OCI-M2 (cell line): ENCODE data around the gene CCNK.
A peak's percentile ranks its signal among the peaks of the same experiment; 100 is the strongest.

Source experiments
- DNase-seq: peaks from one replicate; lab custom pipeline; 2025; ENCODE audit not compliant: unreplicated experiment; lab: John Stamatoyannopoulos, UW

The CCNK gene

DNA sequence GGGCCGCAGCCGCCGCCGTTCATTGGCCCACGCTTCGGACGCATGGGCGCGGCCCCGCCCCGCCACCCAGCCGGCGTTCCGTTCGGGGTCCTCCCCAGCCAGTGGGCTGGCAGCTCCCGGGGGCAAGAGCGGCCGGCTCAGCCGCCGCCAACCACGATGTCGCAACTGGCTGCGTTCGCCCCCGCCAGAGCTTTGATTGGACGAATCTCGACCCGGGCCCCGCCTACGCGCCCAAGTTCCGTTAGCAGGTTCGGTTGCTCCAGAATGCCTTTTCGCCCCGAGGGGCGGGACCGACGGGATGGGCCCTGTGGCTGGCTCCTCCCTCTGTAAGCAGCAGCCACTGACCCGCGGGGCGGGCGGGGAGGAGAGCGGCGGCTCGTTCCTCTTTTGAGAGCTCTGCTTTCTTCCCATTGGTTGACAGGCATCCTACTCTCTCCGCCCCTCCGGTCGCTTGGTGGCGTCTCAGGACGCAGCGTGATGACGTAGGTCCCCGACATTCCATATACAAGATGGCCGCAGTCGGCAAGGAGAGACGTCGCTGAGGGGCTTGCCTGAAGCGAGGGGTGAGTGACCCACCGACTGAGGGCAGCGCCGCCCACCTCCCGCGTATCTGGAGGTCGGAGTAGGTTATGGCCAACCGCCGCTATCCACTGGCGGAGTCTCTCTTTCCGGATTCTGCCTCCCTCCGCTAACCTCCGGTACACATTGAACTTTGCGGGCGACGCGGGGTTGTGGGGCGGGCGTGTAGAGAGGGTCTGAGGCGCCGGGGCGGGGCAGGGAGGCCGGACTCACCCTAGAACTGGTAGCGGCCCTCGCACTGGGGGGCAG, at the start of gene CCNK:
TSS of gene CCNK (plus strand) at position 493 of the 828 bp plus-strand sequence. CDS start 11,269 bp downstream, outside the sequence.
- peak; percentile 98 for DNase-seq

DNA sequence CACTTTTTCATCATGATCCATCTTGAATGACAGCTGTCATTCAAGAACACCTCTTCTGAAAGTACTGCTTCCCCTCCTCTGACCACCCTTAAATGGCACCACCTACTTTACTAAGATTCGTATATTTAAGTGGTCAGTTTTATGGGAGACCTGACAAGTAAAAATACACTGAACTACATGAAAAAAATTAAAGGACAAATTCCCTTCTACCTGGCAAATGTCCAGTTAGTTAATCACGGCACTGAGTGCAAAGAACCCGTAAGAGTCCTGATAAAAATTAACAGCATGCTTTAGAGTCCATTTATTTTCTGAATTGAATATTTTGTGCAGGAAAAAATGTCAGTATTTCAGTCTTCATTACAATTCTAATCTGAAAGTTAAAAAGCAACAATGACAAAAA, 49.2 kb upstream of the CCNK start:
- no peak for DNase-seq

DNA sequence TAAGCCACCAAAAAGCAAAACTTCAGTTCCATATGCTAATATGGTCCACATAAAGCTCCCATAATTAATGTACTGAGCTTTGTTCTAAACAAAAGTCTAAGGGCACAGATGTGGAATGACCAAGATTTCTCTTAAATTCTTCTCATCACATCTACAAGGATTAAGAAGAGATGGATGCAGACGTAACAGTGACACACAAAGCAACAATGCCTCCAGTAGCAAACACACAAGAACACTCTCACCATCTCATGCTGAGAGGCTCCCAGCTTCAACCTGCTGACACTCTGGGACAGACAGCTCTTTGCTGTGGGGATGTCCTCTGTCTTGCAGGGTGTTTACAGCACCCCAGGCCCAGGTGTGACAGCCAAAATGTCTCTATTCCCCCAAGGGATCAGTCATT, 48.7 kb upstream of the CCNK start:
- no peak for DNase-seq

DNA sequence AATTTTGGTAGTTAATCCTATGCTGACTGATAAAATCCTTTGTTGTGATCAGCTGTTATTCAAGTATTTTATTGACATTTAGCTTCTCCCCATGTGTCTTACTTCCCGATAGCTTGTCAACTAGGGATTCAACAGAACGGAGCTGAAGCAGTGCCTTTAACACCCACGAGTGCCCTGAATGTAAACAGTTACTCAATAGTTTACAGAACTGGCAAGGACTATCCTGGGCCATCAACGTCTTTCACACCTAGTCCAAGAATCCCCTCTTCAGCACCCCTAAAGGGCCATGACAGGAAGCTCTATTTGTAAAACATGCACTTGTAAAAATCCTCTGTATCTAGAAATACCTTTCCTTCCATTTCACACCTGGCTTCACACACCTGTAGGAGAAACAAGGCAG, 45.9 kb upstream of the CCNK start:
- no peak for DNase-seq

DNA sequence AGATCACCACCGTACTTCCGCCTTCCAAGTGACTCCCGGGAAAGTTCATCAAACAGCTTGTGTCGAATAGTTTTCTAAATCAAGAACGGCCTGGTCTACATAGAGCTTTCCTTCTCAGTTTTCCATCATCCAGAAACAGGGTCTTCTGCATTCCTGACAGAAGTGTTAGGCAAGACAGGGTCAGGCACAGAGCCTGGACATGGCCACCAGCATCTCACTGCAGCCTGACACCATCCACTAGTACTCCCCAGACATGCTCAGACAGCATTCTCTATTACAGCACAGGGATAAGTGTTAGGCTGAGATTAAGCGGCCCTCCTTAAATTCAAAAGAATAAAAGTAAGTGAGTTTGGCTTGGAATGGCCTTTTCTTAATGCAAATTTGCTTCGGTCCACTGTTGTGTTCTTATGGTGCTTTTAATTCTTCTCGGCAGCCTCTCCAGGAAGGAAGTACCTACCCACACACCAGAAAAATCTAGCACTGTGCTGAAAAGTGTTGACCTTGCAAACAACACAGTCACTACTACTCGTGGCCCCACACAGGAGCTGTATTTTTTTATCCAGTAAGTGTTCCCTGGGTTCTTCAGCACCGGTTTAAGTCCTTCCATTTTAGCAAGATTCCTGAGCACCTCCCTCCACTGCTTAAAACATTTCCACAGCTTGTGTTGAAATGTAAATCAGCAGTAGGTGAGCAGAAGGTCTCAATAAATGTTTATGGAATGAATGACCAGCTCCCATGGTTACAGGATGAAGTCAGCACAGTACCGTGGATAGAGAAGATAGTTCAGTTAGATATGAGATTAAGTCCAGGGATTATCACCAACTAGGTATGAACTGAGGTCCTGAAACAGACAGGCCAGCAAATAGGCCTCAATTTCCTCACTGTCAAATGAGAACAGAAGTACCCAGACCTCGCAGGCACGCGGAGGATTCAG, 44.7 kb upstream of the CCNK start:
- DNase-seq: no peak

DNA sequence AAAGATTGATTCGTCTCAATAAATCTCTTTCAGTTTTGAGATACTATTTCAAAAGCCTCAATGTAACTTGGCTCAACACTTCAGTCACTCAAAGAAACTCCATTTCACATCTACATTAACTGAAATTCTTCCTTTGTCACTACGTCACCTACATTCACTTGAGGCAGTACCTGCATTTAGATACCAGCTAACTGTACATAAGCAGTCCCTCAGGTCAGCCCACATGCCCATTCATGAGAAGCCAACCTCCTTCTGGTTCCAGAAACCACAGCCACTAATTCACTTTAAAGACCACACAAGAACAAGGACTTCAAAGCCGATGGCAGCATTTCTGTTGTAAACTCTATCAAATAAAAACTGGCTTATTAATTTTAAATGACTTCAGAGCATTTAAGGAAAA, 43.5 kb upstream of the CCNK start:
- no peak for DNase-seq

DNA sequence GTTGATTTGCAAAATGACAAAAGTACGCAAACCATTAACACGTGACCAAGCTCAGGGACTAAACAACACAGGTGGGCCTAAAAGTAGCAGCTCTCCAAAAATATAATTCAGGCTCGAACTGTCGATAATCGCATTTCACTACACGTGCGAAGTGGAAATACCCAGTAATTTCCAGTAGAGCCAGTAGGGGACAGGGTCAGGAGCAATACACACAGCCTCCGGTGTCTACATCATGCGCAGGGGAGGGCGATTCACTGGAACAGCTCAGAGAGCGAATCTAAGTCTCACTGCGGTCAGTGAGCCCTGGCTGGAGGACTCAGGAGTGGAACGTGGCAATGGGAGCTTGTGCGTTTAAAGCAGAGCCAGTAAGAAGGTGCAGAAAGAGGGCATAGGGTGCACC, 40.9 kb upstream of the CCNK start:
- no peak for DNase-seq

DNA sequence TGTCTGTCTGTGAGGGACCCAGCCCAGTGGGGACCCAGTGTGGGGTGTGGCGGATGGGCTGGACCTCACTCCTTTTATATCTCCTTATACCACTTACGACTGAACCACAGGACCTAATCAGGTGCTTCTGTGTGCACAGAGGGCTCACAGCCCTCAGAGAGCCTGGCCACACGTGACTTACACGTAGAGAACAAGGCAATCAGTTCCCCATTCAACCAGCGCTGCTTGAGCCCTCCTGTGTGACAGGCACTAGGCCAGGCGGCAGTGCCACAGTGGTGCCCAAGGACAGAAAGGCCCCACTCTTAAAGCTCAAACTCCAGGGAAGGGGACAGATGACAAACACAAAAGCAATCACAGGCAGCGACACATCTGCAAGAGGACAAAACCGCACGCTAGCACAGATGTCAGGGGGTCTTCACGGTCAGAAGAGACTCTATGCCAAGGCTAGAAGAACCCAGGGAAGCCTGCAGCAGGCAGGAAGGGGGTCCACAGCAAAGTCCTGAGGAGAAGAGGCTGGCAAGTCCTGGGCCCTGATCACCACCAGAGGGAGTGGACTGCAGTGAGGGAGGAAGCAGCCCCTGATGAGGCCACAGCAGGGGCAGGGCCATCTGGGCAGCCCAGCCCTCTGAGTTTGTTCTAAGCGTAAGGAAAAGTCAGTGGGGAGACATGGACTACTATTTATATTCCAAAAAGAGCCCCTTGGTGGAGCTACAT, 39.9 kb upstream of the CCNK start:
- no peak for DNase-seq

DNA sequence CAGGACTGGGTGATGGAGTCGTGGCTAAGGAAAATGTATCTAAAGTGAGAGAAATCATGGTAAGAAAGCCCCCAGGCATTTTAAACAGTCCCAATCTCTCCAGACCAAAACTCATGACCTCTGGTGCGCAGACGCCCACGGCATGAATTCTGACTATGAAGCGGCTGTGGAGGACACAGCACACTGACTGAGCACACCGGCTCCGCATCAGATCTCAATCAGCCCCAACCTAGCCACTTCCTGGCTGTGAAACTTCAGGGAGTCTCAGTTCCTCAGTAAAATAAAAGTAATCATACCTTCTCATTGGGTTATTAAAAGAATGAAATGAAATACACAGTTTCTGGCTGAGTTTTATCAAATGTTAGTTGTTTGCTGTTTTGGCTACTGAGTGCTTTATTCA, 39.3 kb upstream of the CCNK start:
- no peak for DNase-seq

DNA sequence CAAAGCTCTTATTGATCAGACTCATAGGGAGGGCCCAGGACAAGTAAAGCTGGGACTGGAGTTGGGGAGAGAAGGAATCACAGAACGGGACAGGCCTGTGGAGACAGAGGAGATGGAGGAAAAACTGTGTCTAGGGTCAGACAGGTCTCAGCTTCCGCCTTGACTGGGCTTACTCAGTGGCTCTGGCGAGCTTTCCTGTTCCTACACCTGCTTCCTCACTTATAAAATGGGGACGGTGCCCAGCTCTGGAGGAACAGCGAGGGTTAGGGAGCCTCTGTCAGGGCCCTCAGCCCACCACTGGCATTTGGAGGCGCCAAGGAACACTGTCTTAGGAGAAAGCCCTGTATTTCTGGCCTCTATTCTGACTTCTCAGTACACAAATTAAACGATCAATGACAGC, 35.3 kb upstream of the CCNK start:
- no peak for DNase-seq

DNA sequence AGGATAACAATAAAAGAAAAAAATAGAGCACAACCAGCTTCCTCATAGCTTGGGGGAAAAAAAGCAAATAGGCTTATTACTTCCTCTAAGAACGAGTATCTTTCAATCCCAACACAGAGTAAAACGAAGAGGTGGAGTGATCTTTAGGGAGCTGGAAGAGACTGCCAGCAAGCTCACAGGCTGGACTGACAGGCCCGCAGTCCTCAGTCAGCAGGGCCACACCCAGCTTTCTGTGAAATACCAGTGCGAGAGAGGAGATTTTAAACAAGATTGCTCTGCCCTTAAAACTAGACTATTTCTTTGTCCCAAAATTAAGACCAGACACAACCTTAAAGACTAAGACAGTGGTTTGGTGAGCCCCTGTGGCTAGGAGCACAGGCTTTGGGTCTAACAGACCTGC, 33.5 kb upstream of the CCNK start:
- no peak for DNase-seq

DNA sequence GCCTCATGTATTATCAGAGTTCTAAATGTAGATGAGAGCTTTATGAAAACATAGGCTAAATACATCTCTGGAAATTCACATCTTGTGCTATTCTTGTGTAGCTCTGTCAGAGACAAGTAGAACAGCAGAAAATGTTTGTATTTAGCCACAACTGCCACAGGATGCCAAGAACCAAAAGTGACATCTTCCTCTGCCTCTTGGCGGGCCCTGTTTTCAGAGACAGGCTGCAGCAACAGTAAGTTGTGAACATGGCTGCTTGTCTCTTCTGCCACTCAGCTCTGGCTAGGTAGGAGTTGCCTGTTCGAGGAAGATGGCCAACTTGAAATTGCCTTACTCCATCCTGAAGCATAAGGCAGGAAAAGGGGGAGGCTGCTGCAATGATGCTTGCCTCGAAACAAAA, 30.9 kb upstream of the CCNK start:
- no peak for DNase-seq

DNA sequence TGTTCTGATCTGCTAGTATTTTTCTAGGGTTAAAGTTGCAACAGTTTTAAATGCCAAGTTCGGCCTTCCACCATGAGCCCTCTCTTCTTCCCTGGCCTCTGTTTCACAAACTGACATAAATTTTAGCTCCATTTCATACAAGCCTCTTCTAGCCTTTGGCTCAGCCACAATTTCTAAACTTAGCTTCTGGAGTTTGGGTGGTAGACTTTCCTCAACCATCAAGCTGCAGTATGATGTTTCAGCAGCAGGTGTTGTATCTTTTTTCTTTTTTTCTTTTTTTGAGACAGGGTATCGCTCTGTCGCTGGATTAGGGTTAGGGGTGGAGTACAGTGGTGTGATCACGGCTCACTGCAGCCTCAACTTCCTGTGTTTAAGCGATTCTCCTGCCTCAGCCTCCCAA, 30.0 kb upstream of the CCNK start:
- DNase-seq: no peak

DNA sequence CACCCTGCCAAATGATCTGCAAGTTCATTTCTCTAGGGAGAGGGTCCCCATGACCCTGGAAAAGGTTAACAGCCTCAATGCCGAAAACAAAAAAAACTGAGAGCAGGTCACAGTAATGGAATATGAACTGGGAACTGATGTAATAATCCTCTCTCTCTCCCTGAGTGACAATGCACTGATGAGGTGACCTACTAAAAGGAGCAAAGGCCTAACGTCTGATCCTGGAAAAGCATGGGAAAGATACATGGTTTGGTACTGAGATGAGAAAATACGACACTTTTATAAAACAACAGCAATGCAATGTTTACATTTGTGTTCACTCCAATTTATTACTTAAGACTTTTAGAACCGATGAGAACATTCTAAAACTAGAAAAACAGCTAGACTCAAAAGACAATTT, 28.2 kb upstream of the CCNK start:
- DNase-seq: no peak

DNA sequence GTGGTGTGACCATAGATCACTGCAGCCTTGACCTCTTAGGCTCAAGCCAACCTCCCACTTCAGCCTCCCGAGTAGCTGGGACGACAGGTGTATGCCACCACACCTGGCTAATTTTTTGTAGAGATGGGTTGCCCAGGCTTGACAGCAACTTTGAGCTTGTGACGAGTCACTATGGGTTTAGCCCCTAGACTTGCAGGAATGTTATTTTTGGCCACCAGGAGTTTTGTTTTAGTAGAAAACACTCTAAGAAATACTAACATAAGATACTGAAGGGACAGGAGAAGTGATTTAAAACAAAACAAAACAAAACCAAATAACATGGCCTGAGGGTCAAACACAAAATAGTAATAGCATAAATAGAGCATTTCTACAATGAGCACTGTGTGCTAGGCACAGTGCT, 27.0 kb upstream of the CCNK start:
- DNase-seq: no peak

DNA sequence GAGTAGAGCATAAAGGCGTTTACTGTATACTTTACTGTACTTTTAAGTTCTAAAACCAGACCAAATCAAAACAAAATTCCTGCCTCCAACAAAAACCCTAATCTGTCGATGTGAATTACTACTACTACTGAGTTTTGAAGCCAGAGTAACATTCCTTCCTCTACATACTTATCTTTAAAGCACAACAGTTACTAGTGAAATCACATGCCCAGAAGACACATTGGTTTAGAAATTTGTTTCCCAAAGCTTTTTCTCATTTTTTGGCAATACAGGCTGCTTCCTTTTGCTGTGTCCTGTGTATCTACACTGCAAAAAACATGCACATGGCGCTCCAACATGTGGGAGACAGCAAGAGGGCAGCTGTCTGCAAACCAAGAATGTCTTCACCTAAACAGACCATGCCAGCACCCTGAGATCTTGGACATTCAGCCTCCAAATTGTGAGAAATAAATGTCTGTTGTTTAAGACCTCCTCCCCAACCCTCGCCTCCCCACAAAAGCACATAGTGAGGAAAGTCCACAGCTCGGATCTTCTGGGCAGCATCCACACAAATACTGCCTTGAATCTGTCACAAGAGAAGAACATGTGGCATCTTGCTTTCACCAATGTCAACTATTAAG, 21.6 kb upstream of the CCNK start:
- no peak for DNase-seq

DNA sequence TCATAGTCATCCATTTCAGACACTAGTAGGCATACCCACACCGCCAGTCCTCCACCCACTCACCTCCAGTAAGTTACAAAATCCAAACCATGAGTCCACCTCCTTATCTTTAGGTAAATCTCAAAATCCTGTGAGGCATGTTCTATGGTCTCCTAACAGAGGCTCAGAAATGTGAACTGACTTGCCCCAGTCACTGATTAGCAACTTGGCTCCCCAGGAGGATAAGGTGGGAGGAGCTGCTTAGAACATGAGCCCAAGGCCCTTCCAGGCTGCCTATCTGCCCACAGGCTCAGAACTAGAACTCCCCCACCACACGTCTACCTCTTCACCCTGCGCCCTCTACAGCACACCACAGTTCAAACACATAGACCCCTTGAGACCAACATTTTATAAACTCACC, 20.4 kb upstream of the CCNK start:
- no peak for DNase-seq

DNA sequence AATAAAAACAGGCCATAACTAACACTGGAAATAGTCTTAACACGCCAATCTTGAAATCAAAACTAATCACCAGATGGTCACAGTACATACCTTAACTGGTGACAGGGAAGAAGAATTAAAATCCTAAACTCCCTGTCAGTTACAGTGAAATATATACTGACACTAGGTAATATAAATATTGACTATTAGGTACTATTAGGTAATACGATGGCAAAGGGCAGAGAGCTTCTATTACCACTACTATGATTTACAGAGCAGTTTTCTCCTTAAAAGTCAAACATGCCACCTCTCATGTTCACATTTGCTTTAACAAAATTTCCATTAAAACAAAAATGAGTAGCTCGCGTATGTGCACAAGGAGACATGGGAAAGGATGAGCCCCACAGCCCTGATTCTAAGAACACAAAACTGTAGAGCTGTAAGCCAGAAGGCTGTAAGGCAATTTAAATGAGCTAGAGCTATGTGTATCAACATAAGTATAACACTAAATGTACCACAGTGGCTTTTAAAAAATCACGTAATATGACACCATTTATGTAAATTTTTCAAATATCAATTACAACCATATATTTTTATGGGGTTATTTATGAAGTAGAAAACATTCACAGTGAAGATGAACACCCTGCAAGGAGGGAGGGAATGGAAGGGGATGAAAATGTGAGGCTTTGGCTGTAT, 19.7 kb upstream of the CCNK start:
- DNase-seq: no peak

DNA sequence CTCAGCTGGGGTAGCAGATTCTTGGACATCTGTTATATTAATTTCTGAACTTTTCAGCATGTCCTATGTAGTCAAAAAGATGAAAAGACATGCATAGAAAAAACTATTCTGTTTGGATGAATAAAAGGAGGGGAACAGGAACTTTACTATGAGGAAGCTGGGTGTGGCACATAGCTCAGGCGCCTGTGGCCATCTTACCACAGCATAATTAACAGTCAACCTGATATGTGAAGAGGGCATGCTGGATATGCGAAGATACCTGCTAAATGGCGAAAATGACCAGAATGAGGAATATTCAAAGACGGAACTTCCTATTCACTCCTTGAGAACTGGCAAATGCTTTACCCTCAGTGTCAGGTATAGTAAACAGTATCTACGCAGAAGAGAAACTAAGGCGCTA, 19.0 kb upstream of the CCNK start:
- DNase-seq: no peak

DNA sequence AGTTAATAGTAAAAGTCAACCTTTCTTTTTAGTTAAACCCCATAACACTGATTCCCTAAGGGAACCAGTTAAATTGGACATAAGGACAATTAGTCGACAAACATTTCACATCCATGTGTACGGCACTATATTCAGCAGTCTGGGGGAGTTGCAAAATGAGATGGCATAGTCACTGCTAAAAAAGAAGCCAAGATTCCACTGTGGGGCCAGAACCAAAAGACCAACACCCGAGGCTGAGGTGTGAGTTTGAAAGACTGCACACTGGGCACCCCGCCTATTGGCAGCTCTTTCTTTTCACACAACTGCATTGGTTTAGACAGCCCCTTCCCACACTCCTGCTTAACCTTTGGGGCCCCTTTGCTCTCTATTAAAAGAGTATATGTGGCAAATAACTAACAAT, 17.2 kb upstream of the CCNK start:
- no peak for DNase-seq

DNA sequence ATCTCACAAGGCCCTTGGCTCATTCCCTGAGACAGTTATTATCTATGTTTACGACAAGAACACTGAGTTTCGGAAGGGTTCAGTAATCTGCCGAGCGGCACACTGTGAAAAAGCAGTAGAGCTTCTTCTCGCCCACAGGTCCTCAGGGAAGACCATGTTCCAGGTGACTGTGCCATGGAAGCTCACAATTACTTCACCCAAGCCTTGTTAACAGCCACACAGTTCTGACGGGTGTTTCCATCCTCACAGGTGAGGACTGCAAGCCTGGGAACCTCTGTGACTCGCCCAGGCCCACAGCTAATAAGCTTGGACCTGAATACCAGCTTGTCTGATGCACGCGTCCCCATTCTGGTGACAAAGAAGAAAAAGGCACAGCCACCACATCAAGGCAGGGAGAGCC, 15.9 kb upstream of the CCNK start:
- no peak for DNase-seq
